GM18502 (cell line): ENCODE measurements around the gene BTBD16.

Source experiments
- ATAC-seq: cut with Tn5 transposase; IDR thresholded peaks from one replicate; pipeline ENCODE4 v1.9.1; 2021; ENCODE audit warnings: mild to moderate bottlenecking; ENCODE audit not compliant: unreplicated experiment, poor library complexity

BTBD16 gene

DNA sequence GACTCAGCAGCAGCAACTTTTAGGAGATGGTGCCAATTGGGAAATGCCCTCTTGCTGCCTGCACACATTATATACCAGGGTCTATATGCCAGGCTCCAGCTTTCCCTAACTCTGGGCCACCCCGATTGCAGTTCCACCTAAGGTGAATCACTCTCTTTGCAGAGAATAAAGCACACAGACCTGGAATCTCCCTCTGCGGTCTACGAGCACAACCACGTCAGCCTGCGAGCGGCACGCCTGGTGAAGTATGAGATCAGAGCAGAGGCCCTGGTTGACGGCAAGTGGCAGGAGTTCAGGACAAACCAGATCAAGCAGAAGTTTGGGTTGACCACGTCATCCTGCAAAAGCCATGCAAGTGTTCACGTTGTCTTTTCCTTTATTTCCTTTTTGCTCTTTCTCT, 65.2 kb downstream of the BTBD16 start:
- ATAC-seq = no peak

- ATAC-seq = no peak
These were observed 65.9 kb downstream of the BTBD16 start for GRCh38 chr10:122336961-122337360.

- ATAC-seq = no peak
These were observed 67.7 kb downstream of the BTBD16 start for GRCh38 chr10:122338609-122339441.

- no peak for ATAC-seq
These were observed 70.2 kb downstream of the BTBD16 start for GRCh38 chr10:122341141-122341810.

GRCh38 chr10:122342293-122343134, 71.4 kb downstream of the BTBD16 start:
- ATAC-seq = no peak

DNA sequence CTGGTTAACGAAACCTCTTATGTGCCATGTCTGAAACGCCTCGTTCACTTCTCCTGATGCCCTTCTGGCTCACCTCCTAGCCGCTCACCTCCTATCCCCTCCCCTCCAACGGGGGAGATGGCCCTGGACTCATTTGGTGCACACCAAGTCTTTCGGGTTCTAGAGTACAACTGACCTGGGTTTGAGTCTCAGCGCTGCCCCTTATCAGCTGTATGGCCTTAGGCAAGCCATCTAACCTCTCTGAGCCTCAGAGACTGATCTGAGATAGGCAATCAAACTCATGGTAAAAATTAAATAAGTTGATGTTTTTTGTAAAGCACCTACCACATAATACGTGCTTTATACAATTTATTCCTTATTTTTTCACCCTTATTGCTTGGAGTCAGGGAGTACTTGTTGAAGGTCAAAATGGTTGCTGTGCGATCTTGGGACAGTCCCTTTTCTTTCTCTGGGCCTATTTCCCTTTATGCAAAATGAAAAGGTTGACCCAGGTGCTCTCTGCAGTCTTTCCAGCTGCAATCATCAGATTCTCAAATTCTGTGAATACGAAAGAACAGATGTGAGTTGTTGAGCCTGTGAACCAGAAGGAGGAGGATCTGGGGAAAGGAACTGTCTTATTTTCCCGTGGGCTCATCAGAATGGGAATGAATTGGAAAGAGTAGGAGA, 72.2 kb downstream of the BTBD16 start:
- ATAC-seq = no peak

DNA sequence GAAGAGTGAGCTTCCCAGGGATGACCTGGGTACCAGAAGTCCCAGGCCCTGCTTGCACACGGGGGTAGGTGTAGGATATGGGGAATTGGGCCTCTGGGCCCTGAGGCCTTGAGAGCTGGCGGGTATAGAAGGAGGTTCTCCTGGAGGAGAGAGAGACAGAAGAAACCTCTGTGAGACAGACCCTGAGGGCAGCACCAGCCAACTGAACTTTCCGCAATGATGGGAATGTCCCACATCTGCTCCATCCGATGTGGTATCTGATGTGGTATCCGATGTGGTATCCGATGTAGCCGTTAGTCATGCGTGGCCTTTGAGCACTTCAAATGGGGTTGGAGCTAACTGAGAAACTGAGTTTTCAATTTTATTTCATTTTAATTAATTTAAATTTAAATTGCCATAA, 72.8 kb downstream of the BTBD16 start:
- no peak for ATAC-seq

DNA sequence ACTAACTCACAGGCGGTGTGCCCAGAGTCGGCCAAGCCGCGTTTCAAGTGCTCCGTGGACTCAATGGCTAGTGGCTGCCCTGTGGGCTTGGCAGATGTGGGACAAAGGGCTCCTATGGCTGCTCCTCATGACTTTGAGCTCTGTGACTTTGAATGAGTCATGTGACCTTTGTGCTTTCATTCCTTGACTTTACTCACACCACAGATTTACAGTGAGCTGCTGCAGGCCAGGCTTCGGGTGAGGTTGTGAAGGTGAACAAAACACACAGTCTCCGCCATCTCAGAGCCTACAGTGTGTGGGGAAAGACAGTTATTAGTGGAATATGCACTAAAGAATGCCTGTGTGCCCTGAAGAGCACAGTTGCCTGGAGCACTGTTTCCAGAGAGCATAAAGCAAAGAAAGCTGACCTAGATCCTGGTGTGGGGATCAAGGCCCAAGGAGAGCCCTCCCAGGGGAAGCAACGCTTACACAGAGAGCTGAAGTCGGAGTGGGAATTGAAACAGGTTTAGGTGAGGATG, 73.7 kb downstream of the BTBD16 start:
- no peak for ATAC-seq

DNA sequence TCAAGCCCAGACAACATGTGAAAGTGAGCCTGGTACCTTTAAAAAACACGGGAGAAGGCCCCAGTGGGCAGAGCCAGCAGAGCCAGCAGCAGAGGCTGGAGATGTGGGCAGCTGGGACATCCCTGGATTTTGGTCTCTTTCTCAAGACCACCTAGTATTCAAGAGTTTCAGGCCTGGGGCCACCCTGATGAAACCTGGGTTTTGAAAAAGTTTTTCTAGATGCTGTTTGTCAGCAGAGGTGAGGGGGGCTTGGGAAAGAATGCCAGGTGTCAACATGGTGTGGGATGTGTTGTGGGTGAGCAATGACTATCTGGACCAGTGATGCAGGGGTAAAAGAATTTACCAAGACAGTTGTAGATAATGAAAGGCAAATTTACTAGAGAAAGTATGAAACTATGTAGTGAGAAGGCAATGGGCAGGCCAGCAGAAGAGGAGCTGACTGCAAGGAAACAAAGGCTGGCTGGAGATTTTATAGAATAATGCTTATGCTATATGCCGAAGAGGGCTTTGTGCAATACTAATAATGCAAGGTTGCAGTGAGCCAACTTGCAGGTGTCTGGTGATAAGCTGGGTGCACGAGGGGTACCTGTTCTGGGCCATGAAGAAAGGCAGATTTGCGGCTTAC, 75.3 kb downstream of the BTBD16 start:
- no peak for ATAC-seq

- ATAC-seq = no peak
These were observed 76.2 kb downstream of the BTBD16 start for GRCh38 chr10:122347170-122347841.

- ATAC-seq = no peak
These were observed 77.4 kb downstream of the BTBD16 start for GRCh38 chr10:122348512-122348911.

DNA sequence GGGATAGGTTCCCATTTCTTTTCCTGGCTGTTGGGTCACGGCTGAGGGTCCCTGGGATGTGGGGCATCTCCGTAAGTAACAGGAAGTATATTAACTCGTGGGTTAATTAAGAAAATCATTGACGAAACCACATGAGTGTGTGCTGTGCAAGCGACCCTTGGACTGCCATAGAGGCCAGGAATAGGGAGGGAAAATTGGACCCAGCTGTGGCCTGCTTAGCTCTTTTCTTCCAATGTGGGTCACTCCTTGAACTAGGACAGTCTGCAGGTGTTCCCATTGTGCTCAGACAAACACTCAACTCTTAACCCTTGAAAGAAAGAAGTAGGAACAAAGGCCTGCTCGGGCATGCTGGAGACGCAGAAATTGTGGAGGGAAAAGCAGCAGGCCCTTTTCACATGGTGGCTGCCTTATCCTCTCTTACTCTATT, 77.9 kb downstream of the BTBD16 start:
- ATAC-seq = no peak

GRCh38 chr10:122349758-122350369, 78.8 kb downstream of the BTBD16 start:
- ATAC-seq = no peak

DNA sequence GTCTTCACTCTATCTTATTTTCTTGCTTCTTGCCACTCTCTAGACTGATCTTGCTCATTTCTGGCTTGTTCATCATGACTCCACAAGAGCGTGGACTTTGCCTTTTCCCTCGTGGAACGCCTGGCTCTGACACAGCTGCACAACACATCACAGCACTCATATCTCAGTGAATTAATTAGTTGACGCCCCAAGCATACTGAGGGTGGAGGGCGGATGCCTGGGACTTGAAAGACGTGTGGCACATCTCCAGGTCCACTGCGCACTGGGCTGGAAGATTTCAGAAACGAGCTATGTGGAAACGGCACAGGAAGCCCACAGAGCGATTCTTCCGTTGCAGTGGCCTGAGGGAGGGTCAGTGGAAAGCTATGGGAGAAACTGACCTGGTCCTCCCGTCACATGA, 79.8 kb downstream of the BTBD16 start:
- ATAC-seq = no peak

- no peak for ATAC-seq
These were observed 81.9 kb downstream of the BTBD16 start for GRCh38 chr10:122352817-122353525.

- ATAC-seq = no peak
These were observed 83.3 kb downstream of the BTBD16 start for GRCh38 chr10:122354383-122354782.

DNA sequence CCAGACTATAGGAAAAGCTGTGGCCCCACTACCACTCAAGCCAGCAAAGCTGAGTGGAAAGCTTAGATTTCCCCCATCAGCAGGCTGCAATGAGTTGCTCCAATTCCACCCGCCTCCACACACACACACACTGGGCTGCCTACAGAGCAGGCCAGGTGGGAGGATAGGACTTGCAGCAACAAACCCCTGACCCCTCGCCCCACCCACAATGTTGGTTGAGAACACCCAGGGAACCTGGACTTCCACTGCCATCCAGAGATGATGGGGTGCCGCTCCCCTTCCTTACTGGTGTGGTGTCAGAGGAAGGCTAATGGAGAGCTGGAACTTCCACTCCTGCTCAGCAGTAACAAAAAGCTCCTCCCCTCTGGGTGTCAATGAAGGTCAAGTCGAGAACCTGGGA, 86.6 kb downstream of the BTBD16 start:
- ATAC-seq = no peak

DNA sequence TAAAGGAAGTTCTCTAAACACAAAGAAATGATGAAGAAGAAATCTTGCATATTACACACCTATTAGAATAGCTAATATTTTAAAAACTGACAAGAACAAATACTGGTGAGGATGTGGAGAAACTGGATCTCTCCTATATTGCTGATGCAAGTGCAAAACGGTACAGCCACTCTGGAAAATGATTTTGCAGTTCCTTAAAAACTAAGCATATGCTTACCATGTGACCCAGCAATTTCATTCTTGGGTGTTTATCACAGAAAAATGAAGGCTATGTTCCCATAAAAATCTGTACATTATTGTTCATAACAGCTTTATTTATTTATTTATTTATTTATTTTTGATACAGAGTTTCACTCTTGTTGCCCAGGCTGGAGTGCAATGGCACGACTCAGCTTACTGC, 88.5 kb downstream of the BTBD16 start:
- no peak for ATAC-seq
